Measurements from ENCODE around the gene DOCK1.

GRCh38 chr10:127485153-127485857 lies 580.1 kb downstream of the DOCK1 start:
- TF ChIP-seq CTCF (IDR thresholded peaks at IDR 0.05), result no peak
- no peak for TF ChIP-seq POLR2A (IDR thresholded peaks at IDR 0.05)
